Fibroblast of pulmonary artery (primary cell): Measurements from ENCODE around the gene GALNT6.

Experiments used
- DNase-seq: peaks from one replicate; pipeline ENCODE4 v3.0.0-alpha.2; 2010; ENCODE audit warnings: low read depth
- H3K4me3 ChIP-seq: replicated peaks from 2 replicates; pipeline ENCODE4 v1.5.1; 2011; ENCODE audit warnings: low read depth, mild to moderate bottlenecking, control low read depth, low read length, moderate library complexity
- TF ChIP-seq, protein P1 (sequence below): IDR thresholded peaks from 2 replicates; pipeline ENCODE4 v1.5.1; 2011; ENCODE audit warnings: mild to moderate bottlenecking, control low read depth, low read length, inconsistent platforms; ENCODE audit errors: missing control alignments

The GALNT6 gene

DNA sequence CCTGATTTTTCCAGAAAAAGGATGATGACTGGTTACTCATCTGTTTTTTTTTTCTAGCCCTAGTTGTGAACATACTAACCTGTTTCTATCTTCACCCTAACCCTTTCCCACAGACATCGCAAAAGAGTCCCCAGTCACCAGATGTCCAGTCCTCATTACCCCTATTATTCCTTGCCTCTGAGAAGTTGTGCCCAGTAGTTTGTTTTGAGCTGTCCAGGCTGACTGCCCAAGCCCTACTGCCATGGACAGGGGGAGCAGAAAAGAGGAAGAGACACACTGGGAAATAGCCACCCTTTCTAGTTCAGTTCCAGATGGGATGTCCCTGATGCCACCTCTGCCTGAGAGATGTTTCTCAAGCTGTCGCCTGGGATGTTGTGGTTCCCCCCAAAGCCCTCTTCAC lies 30.9 kb downstream of the GALNT6 start:
- no peak overlapping the region for H3K4me3 ChIP-seq
- TF ChIP-seq, protein P1, sequence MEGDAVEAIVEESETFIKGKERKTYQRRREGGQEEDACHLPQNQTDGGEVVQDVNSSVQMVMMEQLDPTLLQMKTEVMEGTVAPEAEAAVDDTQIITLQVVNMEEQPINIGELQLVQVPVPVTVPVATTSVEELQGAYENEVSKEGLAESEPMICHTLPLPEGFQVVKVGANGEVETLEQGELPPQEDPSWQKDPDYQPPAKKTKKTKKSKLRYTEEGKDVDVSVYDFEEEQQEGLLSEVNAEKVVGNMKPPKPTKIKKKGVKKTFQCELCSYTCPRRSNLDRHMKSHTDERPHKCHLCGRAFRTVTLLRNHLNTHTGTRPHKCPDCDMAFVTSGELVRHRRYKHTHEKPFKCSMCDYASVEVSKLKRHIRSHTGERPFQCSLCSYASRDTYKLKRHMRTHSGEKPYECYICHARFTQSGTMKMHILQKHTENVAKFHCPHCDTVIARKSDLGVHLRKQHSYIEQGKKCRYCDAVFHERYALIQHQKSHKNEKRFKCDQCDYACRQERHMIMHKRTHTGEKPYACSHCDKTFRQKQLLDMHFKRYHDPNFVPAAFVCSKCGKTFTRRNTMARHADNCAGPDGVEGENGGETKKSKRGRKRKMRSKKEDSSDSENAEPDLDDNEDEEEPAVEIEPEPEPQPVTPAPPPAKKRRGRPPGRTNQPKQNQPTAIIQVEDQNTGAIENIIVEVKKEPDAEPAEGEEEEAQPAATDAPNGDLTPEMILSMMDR: no peak
- no peak for DNase-seq

DNA sequence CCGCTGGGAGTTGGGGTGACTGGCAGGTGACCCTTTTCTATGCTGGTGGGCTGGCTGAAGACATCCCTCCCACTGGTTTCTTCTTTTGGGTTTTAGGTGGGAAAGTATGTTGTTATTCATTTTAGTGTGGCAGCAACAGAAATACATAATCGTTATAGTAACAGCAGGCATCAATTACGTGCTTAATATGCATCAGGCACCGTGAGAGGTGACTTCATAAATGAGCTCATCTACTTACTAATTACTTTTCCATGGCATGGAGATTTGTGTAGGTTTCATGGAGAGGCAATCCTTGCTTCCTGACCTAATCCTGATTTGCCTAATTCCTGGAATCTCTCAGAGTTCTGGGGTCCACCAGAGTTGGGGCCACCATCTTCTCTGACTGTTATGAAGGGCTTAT lies 31.4 kb downstream of the GALNT6 start:
- TF ChIP-seq, protein P1: no peak
- H3K4me3 ChIP-seq: no peak overlapping the region
- no peak for DNase-seq

DNA sequence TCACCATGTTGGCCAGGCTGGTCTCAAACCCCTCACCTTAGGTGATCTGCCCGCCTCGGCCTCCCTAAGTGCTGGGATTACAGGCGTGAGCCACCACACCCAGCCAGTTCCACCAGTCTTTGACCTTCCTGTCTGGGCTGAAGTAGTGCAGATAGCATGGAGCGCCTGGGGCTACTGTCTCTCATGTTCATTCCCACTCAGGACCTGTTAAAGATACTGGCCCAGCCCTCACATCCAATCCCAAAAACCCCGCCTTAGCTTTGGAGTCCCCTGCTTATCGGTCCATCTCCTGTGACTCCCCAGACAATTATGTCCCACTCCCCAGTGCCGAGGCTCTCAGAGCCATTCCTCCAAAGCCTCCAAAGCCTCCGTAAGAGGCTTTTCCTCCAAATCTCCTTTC lies 32.7 kb downstream of the GALNT6 start:
- no peak overlapping the region for H3K4me3 ChIP-seq
- TF ChIP-seq, protein P1: no peak
- DNase-seq: no peak

DNA sequence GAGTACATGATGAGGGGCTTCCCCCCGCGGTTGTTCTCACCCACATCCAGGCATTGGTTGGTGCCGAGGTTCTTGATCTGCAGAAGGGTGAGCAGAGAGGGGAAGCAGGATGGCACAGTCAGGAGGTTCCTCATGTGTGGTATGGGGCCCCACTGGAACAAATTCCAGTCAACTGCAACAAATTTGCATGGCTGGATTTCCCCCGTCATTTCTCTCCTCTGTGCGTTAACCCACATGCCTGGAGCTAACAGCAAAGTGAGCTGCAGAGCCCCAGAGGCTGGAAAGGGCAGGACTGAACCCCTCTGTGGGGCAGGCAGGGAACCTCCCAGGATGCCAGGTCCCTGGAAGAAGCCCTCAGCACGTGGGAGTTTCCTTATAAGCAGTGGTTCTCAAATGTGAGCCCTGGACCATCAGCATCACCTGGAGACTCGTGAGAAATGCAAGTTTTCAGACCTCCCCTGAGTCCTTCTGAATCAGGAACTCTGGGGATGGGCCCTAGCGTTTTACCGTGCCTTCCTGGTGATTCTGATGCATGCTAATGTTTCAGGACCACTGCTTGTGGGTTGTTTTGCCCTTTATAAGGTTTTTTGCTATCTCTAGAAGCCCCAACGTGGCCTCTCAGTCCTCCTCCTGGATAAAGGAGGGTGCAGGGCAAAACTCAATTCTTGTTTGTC lies 33.7 kb downstream of the GALNT6 start:
- H3K4me3 ChIP-seq: no peak overlapping the region
- DNase-seq: no peak
- TF ChIP-seq, protein P1: no peak

DNA sequence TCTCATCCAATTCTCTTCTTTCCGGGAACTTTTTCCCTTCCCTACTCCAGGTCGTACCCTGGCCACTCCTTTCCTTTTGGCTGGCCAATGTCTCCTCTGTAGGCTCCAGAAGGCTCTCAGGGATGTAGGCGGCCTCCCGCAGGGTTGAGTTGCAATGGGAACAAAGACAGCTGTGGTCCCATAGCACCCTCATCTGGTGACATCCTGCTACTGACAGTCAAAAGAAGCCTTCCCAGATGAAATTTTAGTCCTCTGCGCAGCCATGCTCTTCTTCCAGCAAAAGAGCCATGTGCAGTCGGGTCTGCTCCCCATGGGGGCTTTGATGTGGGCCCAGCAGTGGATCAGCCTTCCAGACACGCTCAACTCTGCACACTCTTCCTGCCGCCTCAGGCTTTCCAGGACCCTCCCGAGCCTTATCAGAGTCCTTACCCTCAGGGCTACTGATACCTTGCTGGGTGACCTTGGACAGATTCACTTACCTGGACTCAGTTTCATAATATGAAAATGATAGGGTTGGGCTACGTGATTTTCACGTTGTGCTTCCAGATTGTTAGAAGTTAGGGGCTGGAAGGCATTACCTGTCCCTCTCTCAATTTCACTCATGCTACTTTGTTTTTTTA lies 39.2 kb downstream of the GALNT6 start:
- no peak overlapping the region for H3K4me3 ChIP-seq
- peak; percentile 82 for DNase-seq
- TF ChIP-seq, protein P1: peak; percentile 87

DNA sequence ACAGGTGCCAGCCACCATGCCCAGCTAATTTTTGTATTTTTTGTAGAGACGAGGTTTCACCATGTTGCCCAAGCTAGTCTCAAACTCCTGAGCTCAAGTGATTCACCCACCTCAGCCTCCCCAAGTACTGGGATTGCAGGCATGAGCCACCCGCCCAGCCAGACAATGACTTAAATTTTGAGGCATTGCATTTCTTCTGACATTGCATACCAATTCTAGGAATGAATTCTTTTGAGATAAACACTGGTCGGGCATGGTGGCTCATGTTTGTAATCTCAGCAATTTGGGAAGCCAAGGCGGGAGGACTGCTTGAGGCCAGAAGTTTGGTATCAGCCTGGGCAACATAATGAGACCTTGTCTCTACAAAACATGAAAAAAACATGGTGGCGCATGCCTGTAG lies 42.2 kb downstream of the GALNT6 start:
- H3K4me3 ChIP-seq: no peak overlapping the region
- DNase-seq: peak; percentile 58
- TF ChIP-seq, protein P1: no peak

DNA sequence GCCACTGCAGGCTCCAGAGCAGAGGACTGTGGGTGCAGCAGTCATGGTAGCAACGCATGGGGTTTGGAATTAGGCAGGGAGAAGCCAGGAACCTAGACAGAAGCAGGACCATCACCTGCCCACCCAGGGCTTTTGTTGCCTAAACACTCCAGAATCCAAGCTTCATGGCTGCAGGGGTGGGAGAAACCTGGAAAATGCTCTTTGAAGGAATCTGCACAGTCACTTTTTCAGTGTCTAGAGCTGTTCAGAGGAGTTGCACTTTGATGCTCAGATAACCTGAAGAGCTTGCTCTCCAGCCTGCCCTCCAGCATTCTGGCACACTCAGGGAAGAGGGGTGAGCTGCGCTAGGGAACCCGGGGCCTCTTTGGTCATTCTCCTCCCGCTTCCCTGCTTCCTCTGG lies 43.1 kb downstream of the GALNT6 start:
- H3K4me3 ChIP-seq: no peak overlapping the region
- DNase-seq: no peak
- TF ChIP-seq, protein P1: no peak
